GM08714 (cell line): ENCODE measurements around the gene AFG1L.
"Not testable (repeated sequence)": the region's sequence is repeated elsewhere in the genome, so short reads cannot be mapped to it uniquely, and the experiment has no call there.

Experiments used
- H3K4me3 ChIP-seq: fragments of 200-500 bp; sonication (Bioruptor generic); 2 replicates; pipeline ENCODE4 v1.5.1; 2014; ENCODE audit warnings: mild to moderate bottlenecking, low read length, inconsistent platforms
- ZNF274 ChIP-seq: IDR thresholded peaks from 2 replicates; pipeline ENCODE4 v1.6.1; 2012; ENCODE audit warnings: mild to moderate bottlenecking, low read depth, low read length

The AFG1L gene

DNA sequence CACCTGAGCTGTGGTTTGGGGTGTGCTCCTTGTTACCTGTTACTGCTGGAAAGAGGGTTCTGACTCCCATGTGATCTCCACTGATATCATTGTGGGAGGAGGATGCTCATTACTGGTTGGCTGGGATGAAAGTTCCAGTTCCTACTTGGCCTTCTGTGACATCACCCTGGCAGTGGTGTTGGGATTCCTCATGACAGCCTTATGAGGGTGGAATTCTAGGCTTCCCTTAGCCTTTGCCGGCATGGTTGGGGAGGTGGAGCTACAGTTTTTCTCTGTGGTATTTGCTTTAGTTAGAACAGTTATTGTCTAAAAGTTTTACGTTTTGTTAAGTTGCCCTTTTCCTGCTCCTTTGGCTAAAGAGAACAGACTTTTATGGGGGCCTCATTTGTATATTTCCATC is 112.1 kb downstream of the AFG1L start:
- H3K4me3 ChIP-seq: no peak overlapping the region
- no peak for TF ChIP-seq ZNF274

DNA sequence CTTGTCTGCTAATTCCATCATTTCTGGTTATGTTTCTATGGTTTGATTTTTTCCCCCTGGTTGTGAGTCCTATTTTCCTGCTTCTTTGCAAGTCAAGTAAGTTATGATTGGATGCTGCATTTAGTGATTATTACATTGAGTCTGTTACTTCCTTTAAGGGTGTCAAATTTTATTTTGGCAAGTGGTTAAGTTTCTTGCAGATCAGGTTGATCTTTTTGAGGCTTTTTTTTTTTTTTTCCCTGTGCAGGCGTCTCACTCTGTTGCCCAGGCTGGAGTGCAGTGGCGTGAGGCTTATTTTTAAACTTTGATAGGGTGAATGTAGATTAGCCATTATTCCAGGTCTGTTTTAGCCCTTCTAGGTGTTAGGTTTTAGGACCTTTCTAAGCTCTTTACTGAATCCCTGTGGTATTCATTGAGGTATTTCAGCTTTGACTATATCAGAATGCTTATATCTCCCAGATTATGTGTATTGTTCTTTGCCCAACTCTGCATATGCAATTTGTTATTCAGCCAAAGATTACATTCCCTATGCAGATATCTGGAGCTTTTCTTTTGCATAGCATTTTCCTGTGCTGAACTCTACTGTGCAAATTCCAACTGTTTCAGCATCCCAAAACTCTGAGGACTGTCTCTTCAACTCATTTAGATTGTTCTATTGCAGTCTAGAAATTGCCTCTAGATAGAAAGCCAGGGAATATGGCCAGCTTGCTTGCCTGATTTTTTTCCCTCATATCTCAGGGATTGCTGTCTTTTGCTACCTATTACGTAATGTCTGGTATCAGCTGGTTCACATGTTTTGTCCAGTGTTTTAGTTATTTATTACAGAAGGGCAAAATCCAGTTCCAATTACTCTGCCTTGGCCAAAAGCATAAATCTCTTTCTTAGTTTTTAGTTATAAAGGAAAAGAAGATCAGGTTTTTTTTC is 113.3 kb downstream of the AFG1L start:
- H3K4me3 ChIP-seq: no peak overlapping the region
- TF ChIP-seq ZNF274: no peak

- no peak overlapping the region for H3K4me3 ChIP-seq
- TF ChIP-seq ZNF274: no peak
These were observed 114.0 kb downstream of the AFG1L start for GRCh38 chr6:108408861-108409260.

- not testable (repeated sequence) for H3K4me3 ChIP-seq
These were observed 121.4 kb downstream of the AFG1L start for GRCh38 chr6:108416047-108416833.

- TF ChIP-seq ZNF274: no peak
- H3K4me3 ChIP-seq: no peak overlapping the region
These were observed 122.2 kb downstream of the AFG1L start for GRCh38 chr6:108417027-108417426.

- TF ChIP-seq ZNF274: no peak
- no peak overlapping the region for H3K4me3 ChIP-seq
These were observed 124.6 kb downstream of the AFG1L start for GRCh38 chr6:108419474-108419873.

- no peak overlapping the region for H3K4me3 ChIP-seq
- TF ChIP-seq ZNF274: no peak
These were observed 125.2 kb downstream of the AFG1L start for GRCh38 chr6:108419934-108420609.

- no peak overlapping the region for H3K4me3 ChIP-seq
- TF ChIP-seq ZNF274: no peak
These were observed 126.5 kb downstream of the AFG1L start for GRCh38 chr6:108421366-108421765.

- TF ChIP-seq ZNF274: no peak
- no peak overlapping the region for H3K4me3 ChIP-seq
These were observed 129.3 kb downstream of the AFG1L start for GRCh38 chr6:108423982-108424705.

GRCh38 chr6:108425428-108425827 is 130.6 kb downstream of the AFG1L start:
- no peak overlapping the region for H3K4me3 ChIP-seq
- no peak for TF ChIP-seq ZNF274

DNA sequence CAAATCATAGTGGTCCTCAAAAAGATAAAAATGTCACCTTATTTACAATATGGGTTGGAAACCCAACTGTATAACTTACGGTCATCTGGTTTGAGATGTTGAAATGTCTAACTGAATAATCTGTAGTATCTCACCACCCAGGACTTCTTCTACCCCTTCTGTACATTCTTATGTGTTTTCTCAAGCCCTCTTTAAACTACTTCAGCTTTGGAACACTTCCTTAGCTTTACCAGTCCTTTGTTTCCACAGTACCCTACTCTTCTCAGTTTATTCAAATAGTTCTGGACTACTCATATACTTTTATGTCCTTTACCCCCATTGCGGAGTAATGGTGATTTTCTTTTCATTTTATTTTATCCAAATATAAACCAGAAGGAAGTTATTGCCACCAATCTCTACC is 137.3 kb downstream of the AFG1L start:
- TF ChIP-seq ZNF274: no peak
- H3K4me3 ChIP-seq: no peak overlapping the region

- no peak for TF ChIP-seq ZNF274
- H3K4me3 ChIP-seq: no peak overlapping the region
These were observed 137.9 kb downstream of the AFG1L start for GRCh38 chr6:108432792-108433191.

GRCh38 chr6:108434222-108434621 is 139.4 kb downstream of the AFG1L start:
- no peak overlapping the region for H3K4me3 ChIP-seq
- no peak for TF ChIP-seq ZNF274

- TF ChIP-seq ZNF274: no peak
- no peak overlapping the region for H3K4me3 ChIP-seq
These were observed 140.5 kb downstream of the AFG1L start for GRCh38 chr6:108435391-108435790.
